ENCODE data around the gene SUSD2. TPM values are rescaled to one million over a fixed set of nuclear protein-coding genes. Genes with fewer than 3 reads are reported as not detected.

The SUSD2 gene
- total and polyA plus RNA-seq, 2 of the 4 experiments (the other 2 are of a cell fraction) = 0.18 to 1.6 TPM

- no TSS peak for BruUV-seq (replicated peaks)
Observed at GRCh38 chr22:24208012-24208749, 26.9 kb downstream of the SUSD2 start.

More at GRCh38 chr22:24208012-24208749, 26.9 kb downstream of the SUSD2 start:
- peak overlapping the region; percentile 91 for H4K5ac ChIP-seq (ENCODE audit: low read depth, low read length)
- H3K4me1 ChIP-seq (ENCODE audit: control insufficient read depth, insufficient read depth, low read length) = peaks cover 24% of the 10 kb centered on the region
- intact Hi-C loops (cut with micrococcal nuclease) (loop anchor here (1.0 to 5.0 kb wide), 2 partner anchors 18 to 39 kb away; partner anchors contain the start of gene GGT5), in situ Hi-C loops (cut with MboI; ENCODE audit: low sequenced_read_pairs) (no loop called here), dilution Hi-C loops (cut with HindIII; ENCODE audit: low sequenced_read_pairs, unreplicated experiment) (no loop called here)
- H2AFZ ChIP-seq (replicated peaks; ENCODE audit: low read length, poor library complexity) = no peak overlapping the region
- WGBS, 2 experiments (ENCODE audit: extremely low coverage in 2 of 2, insufficient read length in 1 of 2) = no CpG with 5 or more reads among the region's 2 CpGs
- CTCF ChIA-PET = interaction anchor here (1.3 kb wide), 2 partner anchors 8 to 18 kb away, joined by 3 read pairs; no protein-coding TSS in a partner anchor
- POLR2A ChIA-PET (ENCODE audit: unreplicated experiment) = no interaction called here
- H4K8ac ChIP-seq (ENCODE audit: low read depth in 2 of 2, low read length in 2 of 2) = peak overlapping the region; percentile 82 to 98
- no peaks in the 10 kb centered on the region for H3K9me3 ChIP-seq (ENCODE audit: control insufficient read depth, insufficient read depth, low read length)
- peak; percentile 98 for DNase-seq
- H3K56ac ChIP-seq (ENCODE audit: extremely low read depth, insufficient read depth, low read length) = peak overlapping the region; percentile 97
- H3K4ac ChIP-seq (ENCODE audit: low read depth, low read length) = peak overlapping the region; percentile 97
- peak overlapping the region; percentile 97 for H4K91ac ChIP-seq (ENCODE audit: insufficient read depth, low read depth, low read length)
- no peaks in the 10 kb centered on the region for H3K36me3 ChIP-seq (ENCODE audit: control insufficient read depth, insufficient read depth, low read length)
- peak overlapping the region; percentile 77 for H3K4me2 ChIP-seq (ENCODE audit: low read depth, low read length)
- no peak overlapping the region for H3K4me3 ChIP-seq (ENCODE audit: insufficient read depth, low read depth, low read length)
- TF ChIP-seq CHD1 (IDR thresholded peaks at IDR 0.05; ENCODE audit: low read depth, low read length) (no peak), USF2 (IDR thresholded peaks at IDR 0.05; ENCODE audit: low read depth, low read length) (no peak), BHLHE40 (IDR thresholded peaks at IDR 0.05; ENCODE audit: low read depth, low read length) (no peak), CEBPB (IDR thresholded peaks at IDR 0.05; ENCODE audit: low read depth, low read length) (peak; percentile 97), RAD21 (IDR thresholded peaks at IDR 0.05; ENCODE audit: low read length) (no peak), RFX5 (IDR thresholded peaks at IDR 0.05; ENCODE audit: low read depth, low read length) (no peak), NFE2L2 (IDR thresholded peaks at IDR 0.05; ENCODE audit: low read depth, low read length) (no peak), FOS (IDR thresholded peaks at IDR 0.05; ENCODE audit: low read depth, low read length) (peak; percentile 91), SMC3 (IDR thresholded peaks at IDR 0.05; ENCODE audit: low read depth, low read length) (no peak)
- TF ChIP-seq, protein P1, sequence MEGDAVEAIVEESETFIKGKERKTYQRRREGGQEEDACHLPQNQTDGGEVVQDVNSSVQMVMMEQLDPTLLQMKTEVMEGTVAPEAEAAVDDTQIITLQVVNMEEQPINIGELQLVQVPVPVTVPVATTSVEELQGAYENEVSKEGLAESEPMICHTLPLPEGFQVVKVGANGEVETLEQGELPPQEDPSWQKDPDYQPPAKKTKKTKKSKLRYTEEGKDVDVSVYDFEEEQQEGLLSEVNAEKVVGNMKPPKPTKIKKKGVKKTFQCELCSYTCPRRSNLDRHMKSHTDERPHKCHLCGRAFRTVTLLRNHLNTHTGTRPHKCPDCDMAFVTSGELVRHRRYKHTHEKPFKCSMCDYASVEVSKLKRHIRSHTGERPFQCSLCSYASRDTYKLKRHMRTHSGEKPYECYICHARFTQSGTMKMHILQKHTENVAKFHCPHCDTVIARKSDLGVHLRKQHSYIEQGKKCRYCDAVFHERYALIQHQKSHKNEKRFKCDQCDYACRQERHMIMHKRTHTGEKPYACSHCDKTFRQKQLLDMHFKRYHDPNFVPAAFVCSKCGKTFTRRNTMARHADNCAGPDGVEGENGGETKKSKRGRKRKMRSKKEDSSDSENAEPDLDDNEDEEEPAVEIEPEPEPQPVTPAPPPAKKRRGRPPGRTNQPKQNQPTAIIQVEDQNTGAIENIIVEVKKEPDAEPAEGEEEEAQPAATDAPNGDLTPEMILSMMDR (conservative IDR thresholded peaks at IDR 0.05; ENCODE audit: low read depth, low read length) = no peak
- peak overlapping the region; percentile 83 for H2AK9ac ChIP-seq (replicated peaks; ENCODE audit: low read depth, low read length, poor library complexity)
- peak overlapping the region; percentile 99 for H2BK120ac ChIP-seq (ENCODE audit: low read depth, low read length)
- H3K18ac ChIP-seq (ENCODE audit: low read depth, low read length) = peak overlapping the region; percentile 99
- peak overlapping the region; percentile 98 for H3K23ac ChIP-seq (ENCODE audit: low read depth, low read length)
- peak overlapping the region; percentile 59 for H3K9ac ChIP-seq (ENCODE audit: low read depth, low read length)
- H3K79me1 ChIP-seq (ENCODE audit: low read depth in 1 of 2, low read length in 2 of 2) = peaks cover 0 to 3% of the 10 kb centered on the region in 2 experiments; a peak in 1 of 4 replicates
- peak overlapping the region; percentile 96 for H3K27ac ChIP-seq (ENCODE audit: insufficient read depth, low read length)
- peaks cover 3% of the 10 kb centered on the region for H3K9me1 ChIP-seq (ENCODE audit: insufficient read depth, low read length)
- H4K20me1 ChIP-seq (ENCODE audit: insufficient read depth, low read length) = no peaks in the 10 kb centered on the region; the same call in 1 of the 2 replicates
- peak overlapping the region; percentile 93 for H3K14ac ChIP-seq (replicated peaks; ENCODE audit: low read depth, low read length)
- ATAC-seq (ENCODE audit: low read depth) = peak; percentile 82
- H2BK5ac ChIP-seq (ENCODE audit: low read depth, low read length, poor library complexity, severe bottlenecking) = peak overlapping the region; percentile 100
- peak overlapping the region; percentile 99 for H2BK20ac ChIP-seq (ENCODE audit: low read depth, low read length)
- peak overlapping the region; percentile 94; the same call in 2 of the 3 replicates for H2BK15ac ChIP-seq (ENCODE audit: low read depth, low read length)
- peak overlapping the region; percentile 98 for H2AK5ac ChIP-seq (ENCODE audit: low read depth, low read length)
- no peaks in the 10 kb centered on the region for H3K27me3 ChIP-seq (ENCODE audit: control insufficient read depth, insufficient read depth, low read length)

Measured in IMR-90 (cell line).